Natural killer cell treated with Interleukin-12 subunit alpha and Interleukin-12 subunit beta and Interleukin-15 and Interleukin-18, amount 100 ng/mL, for 72 hours (primary cell): ENCODE results near the gene PTGES2. TPM values are rescaled to one million over a fixed set of nuclear protein-coding genes. Genes with fewer than 3 reads are reported as not detected.
A peak's percentile ranks its signal among the peaks of the same experiment; 100 is the strongest.

Experiments
- ATAC-seq, 2 donors: fragments of 150-1000 bp; cut with Tn5 transposase in 1 of 2; sonication (Bioruptor Pico), chemical (Tn5 transposase) in 1 of 2; 2 replicates each; pipeline ENCODE4 v1.10.0; 2021
- DNase-seq: peaks from one replicate; pipeline ENCODE4 v3.0.0; 2022; ENCODE audit warnings: low spot score
- H3K27ac Mint-ChIP-seq, 2 donors: 1 replicate in 1 of 2; 2 replicates in 1 of 2; pipeline ENCODE4 v1.8.0; 2022; ENCODE audit warnings: mixed read lengths in 2 of 2, mild to moderate bottlenecking in 1 of 2, moderate library complexity in 1 of 2
- H3K27me3 Mint-ChIP-seq, 2 donors: 1 replicate in 1 of 2; 2 replicates in 1 of 2; pipeline ENCODE4 v1.8.0; 2022; ENCODE audit warnings: mixed read lengths in 2 of 2
- H3K36me3 Mint-ChIP-seq: one replicate; pipeline ENCODE4 v1.8.0; 2022; ENCODE audit warnings: mixed read lengths
- H3K4me1 Mint-ChIP-seq, 2 donors: 1 replicate in 1 of 2; 2 replicates in 1 of 2; pipeline ENCODE4 v1.8.0; 2022; ENCODE audit warnings: low read depth in 2 of 2, mixed read lengths in 2 of 2, mild to moderate bottlenecking in 1 of 2
- H3K4me3 Mint-ChIP-seq: one replicate; pipeline ENCODE4 v1.8.0; 2022; ENCODE audit warnings: mixed read lengths
- H3K9me3 Mint-ChIP-seq: 2 replicates; pipeline ENCODE4 v1.8.0; 2022; ENCODE audit warnings: mixed read lengths
- total RNA-seq, 2 donors: library from RNA; stranded (reverse); gene quantifications; one replicate each; pipeline ENCODE4 v1.2.3, GENCODE V29; 2022

The PTGES2 gene
- total RNA-seq, 2 donors from 2014 or later, result 56.8 to 110 TPM

GRCh38 chr9:128094166-128094949 is 33.2 kb downstream of the PTGES2 start:
- H3K36me3 Mint-ChIP-seq, result no peaks in the 10 kb centered on the region
- H3K27ac Mint-ChIP-seq, result peak overlapping the region; percentile 68 to 86
- DNase-seq (no peak), ATAC-seq (peak; percentile 77 to 79)
- no peaks in the 10 kb centered on the region for H3K27me3 Mint-ChIP-seq
- H3K4me1 Mint-ChIP-seq, result peaks cover 34 to 43% of the 10 kb centered on the region in 2 donors
- no peaks in the 10 kb centered on the region for H3K9me3 Mint-ChIP-seq
- H3K4me3 Mint-ChIP-seq, result no peak overlapping the region

- peaks cover 35 to 36% of the 10 kb centered on the region in 2 donors for H3K4me1 Mint-ChIP-seq
- DNase-seq (no peak), ATAC-seq (no peak)
Observed at GRCh38 chr9:128093011-128093410, 34.5 kb downstream of the PTGES2 start.

GRCh38 chr9:128092199-128092977 is 35.1 kb downstream of the PTGES2 start:
- Mint-ChIP-seq H3K9me3 (no peaks in the 10 kb centered on the region), H3K4me3 (no peak overlapping the region), H3K36me3 (peaks cover 5% of the 10 kb centered on the region)

More at GRCh38 chr9:128093011-128093410, 34.5 kb downstream of the PTGES2 start:
- no peaks in the 10 kb centered on the region for H3K36me3 Mint-ChIP-seq
- no peaks in the 10 kb centered on the region for H3K27me3 Mint-ChIP-seq
- no peaks in the 10 kb centered on the region for H3K9me3 Mint-ChIP-seq
- no peak overlapping the region for H3K4me3 Mint-ChIP-seq
- peak overlapping the region; percentile 9 to 62 for H3K27ac Mint-ChIP-seq

GRCh38 chr9:128091571-128091970 is 36.0 kb downstream of the PTGES2 start:
- Mint-ChIP-seq H3K9me3 (no peaks in the 10 kb centered on the region), H3K27ac (peak overlapping the region in 1 of 2 donors; percentile 46), H3K4me1 (peaks cover 38 to 42% of the 10 kb centered on the region in 2 donors), H3K27me3 (no peaks in the 10 kb centered on the region), H3K4me3 (no peak overlapping the region), H3K36me3 (peaks cover 7% of the 10 kb centered on the region)
- DNase-seq, result no peak
- no peak for ATAC-seq

More at GRCh38 chr9:128092199-128092977, 35.1 kb downstream of the PTGES2 start:
- Mint-ChIP-seq H3K4me1 (peaks cover 41 to 42% of the 10 kb centered on the region in 2 donors), H3K27me3 (no peaks in the 10 kb centered on the region), H3K27ac (peak overlapping the region; percentile 9 to 62)
- ATAC-seq (no peak), DNase-seq (no peak)

- Mint-ChIP-seq H3K27ac (no peak overlapping the region), H3K4me1 (peaks cover 36 to 40% of the 10 kb centered on the region in 2 donors), H3K36me3 (peaks cover 7% of the 10 kb centered on the region), H3K4me3 (no peak overlapping the region), H3K27me3 (no peaks in the 10 kb centered on the region), H3K9me3 (no peaks in the 10 kb centered on the region)
- DNase-seq (no peak), ATAC-seq (no peak)
Observed at GRCh38 chr9:128091144-128091543, 36.4 kb downstream of the PTGES2 start.

GRCh38 chr9:128089299-128089698 is 38.2 kb downstream of the PTGES2 start:
- peaks cover 7% of the 10 kb centered on the region for H3K36me3 Mint-ChIP-seq
- ATAC-seq (no peak), DNase-seq (no peak)
- no peaks in the 10 kb centered on the region for H3K27me3 Mint-ChIP-seq
- peaks cover 37 to 45% of the 10 kb centered on the region in 2 donors for H3K4me1 Mint-ChIP-seq
- no peaks in the 10 kb centered on the region for H3K9me3 Mint-ChIP-seq
- H3K4me3 Mint-ChIP-seq, result no peak overlapping the region
- no peak overlapping the region for H3K27ac Mint-ChIP-seq

GRCh38 chr9:128088253-128088945 is 39.1 kb downstream of the PTGES2 start:
- Mint-ChIP-seq H3K27ac (peak overlapping the region in 1 of 2 donors; percentile 44), H3K9me3 (no peaks in the 10 kb centered on the region), H3K27me3 (no peaks in the 10 kb centered on the region), H3K4me3 (no peak overlapping the region), H3K4me1 (peaks cover 33 to 44% of the 10 kb centered on the region in 2 donors), H3K36me3 (peaks cover 7% of the 10 kb centered on the region)
- DNase-seq, result no peak
- no peak for ATAC-seq

- peaks cover 24 to 38% of the 10 kb centered on the region in 2 donors for H3K4me1 Mint-ChIP-seq
- H3K9me3 Mint-ChIP-seq, result no peaks in the 10 kb centered on the region
- ATAC-seq (no peak), DNase-seq (no peak)
- H3K27me3 Mint-ChIP-seq, result no peaks in the 10 kb centered on the region
- no peak overlapping the region for H3K4me3 Mint-ChIP-seq
- peaks cover 7% of the 10 kb centered on the region for H3K36me3 Mint-ChIP-seq
- no peak overlapping the region for H3K27ac Mint-ChIP-seq
Observed at GRCh38 chr9:128087262-128087661, 40.3 kb downstream of the PTGES2 start.

GRCh38 chr9:128085943-128086342 is 41.6 kb downstream of the PTGES2 start:
- Mint-ChIP-seq H3K36me3 (peaks cover 7% of the 10 kb centered on the region), H3K4me3 (no peak overlapping the region), H3K4me1 (peaks cover 22 to 34% of the 10 kb centered on the region in 2 donors), H3K9me3 (no peaks in the 10 kb centered on the region), H3K27me3 (no peaks in the 10 kb centered on the region), H3K27ac (peak overlapping the region in 1 of 2 donors; percentile 31)
- DNase-seq (no peak), ATAC-seq (no peak)

GRCh38 chr9:128084746-128085145 is 42.8 kb downstream of the PTGES2 start:
- Mint-ChIP-seq H3K27ac (peak overlapping the region in 1 of 2 donors; percentile 36), H3K4me1 (peaks cover 26 to 31% of the 10 kb centered on the region in 2 donors), H3K4me3 (no peak overlapping the region), H3K36me3 (peaks cover 7% of the 10 kb centered on the region), H3K27me3 (no peaks in the 10 kb centered on the region), H3K9me3 (no peaks in the 10 kb centered on the region)
- DNase-seq, result no peak
- no peak for ATAC-seq

GRCh38 chr9:128082151-128082550 is 45.4 kb downstream of the PTGES2 start:
- H3K4me1 Mint-ChIP-seq, result peaks cover 29 to 38% of the 10 kb centered on the region in 2 donors
- DNase-seq, result no peak
- no peaks in the 10 kb centered on the region for H3K9me3 Mint-ChIP-seq
- ATAC-seq, result no peak
- H3K4me3 Mint-ChIP-seq, result no peak overlapping the region
- no peaks in the 10 kb centered on the region for H3K36me3 Mint-ChIP-seq
- H3K27ac Mint-ChIP-seq, result no peak overlapping the region
- no peaks in the 10 kb centered on the region for H3K27me3 Mint-ChIP-seq

- DNase-seq, result no peak
- ATAC-seq, result no peak
- no peaks in the 10 kb centered on the region for H3K27me3 Mint-ChIP-seq
- H3K4me1 Mint-ChIP-seq, result peaks cover 29 to 38% of the 10 kb centered on the region in 2 donors
- peak overlapping the region; percentile 20 to 50 for H3K27ac Mint-ChIP-seq
- no peaks in the 10 kb centered on the region for H3K36me3 Mint-ChIP-seq
- H3K4me3 Mint-ChIP-seq, result no peak overlapping the region
- no peaks in the 10 kb centered on the region for H3K9me3 Mint-ChIP-seq
Observed at GRCh38 chr9:128081056-128081455, 46.5 kb downstream of the PTGES2 start.

- DNase-seq, result no peak
- no peaks in the 10 kb centered on the region for H3K27me3 Mint-ChIP-seq
- H3K4me3 Mint-ChIP-seq, result no peak overlapping the region
- no peaks in the 10 kb centered on the region for H3K9me3 Mint-ChIP-seq
- peaks cover 22 to 31% of the 10 kb centered on the region in 2 donors for H3K4me1 Mint-ChIP-seq
- H3K27ac Mint-ChIP-seq, result no peak overlapping the region
- ATAC-seq, result no peak
- H3K36me3 Mint-ChIP-seq, result no peaks in the 10 kb centered on the region
Observed at GRCh38 chr9:128080206-128080605, 47.3 kb downstream of the PTGES2 start.
